Activated naive CD4-positive, alpha-beta T cell treated with anti-CD3 and anti-CD28 coated beads for 36 hours (primary cell): ENCODE data around the gene FOXP1. TPM values are rescaled to one million over a fixed set of nuclear protein-coding genes. Genes with fewer than 3 reads are reported as not detected.
"Not testable (repeated sequence)": the region's sequence is repeated elsewhere in the genome, so short reads cannot be mapped to it uniquely, and the experiment has no call there.

Source experiments
- CTCF ChIA-PET: fragments of 350-600 bp; sonication (Branson Sonifier 250); formaldehyde crosslinking; loops from one replicate; lab custom pipeline; 2021; ENCODE audit warnings: antibody characterized with exemption; lab: Charles Lee
- DNase-seq: peaks from one replicate; pipeline ENCODE4 v3.0.0-alpha.2; 2020
- H3K27ac Mint-ChIP-seq: one replicate; pipeline ENCODE4 v1.8.0; 2021; ENCODE audit warnings: mild to moderate bottlenecking, mixed read lengths
- H3K27me3 Mint-ChIP-seq: one replicate; pipeline ENCODE4 v1.8.0; 2021; ENCODE audit warnings: low read depth, mixed read lengths
- H3K36me3 Mint-ChIP-seq: one replicate; pipeline ENCODE4 v1.8.0; 2021; ENCODE audit warnings: low read depth, mixed read lengths
- H3K4me1 Mint-ChIP-seq: one replicate; pipeline ENCODE4 v1.8.0; 2021; ENCODE audit warnings: low read depth, mixed read lengths
- H3K4me3 Mint-ChIP-seq: one replicate; pipeline ENCODE4 v1.8.0; 2021; ENCODE audit warnings: mild to moderate bottlenecking, moderate library complexity, mixed read lengths
- H3K9me3 Mint-ChIP-seq: one replicate; pipeline ENCODE4 v1.8.0; 2021; ENCODE audit warnings: mixed read lengths
- intact Hi-C: fragments of 100-400 bp; cut with micrococcal nuclease; formaldehyde crosslinking; loops from one replicate; pipeline ENCODE4 v1.15.1; 2023
- total RNA-seq, 2 experiments: library from RNA; stranded (reverse); gene quantifications; one replicate each; pipeline ENCODE4 v1.2.3, GENCODE V29; 2021

Gene FOXP1
- total RNA-seq, 2 experiments from 2014 or later, result 95.2 to 97.4 TPM

GRCh38 chr3:71324224-71324623 is 259.3 kb downstream of the FOXP1 start:
- intact Hi-C loops, result loop anchor here (2.0 kb wide), 1 partner anchor 23 kb away; no protein-coding TSS in a partner anchor
- H3K27ac Mint-ChIP-seq, CTCF ChIA-PET, H3K36me3 Mint-ChIP-seq, H3K4me3 Mint-ChIP-seq, DNase-seq, H3K27me3 Mint-ChIP-seq, H3K9me3 Mint-ChIP-seq: not testable (repeated sequence)
- peaks cover 21% of the 10 kb centered on the region for H3K4me1 Mint-ChIP-seq

- H3K4me3 Mint-ChIP-seq, result no peak overlapping the region
- H3K4me1 Mint-ChIP-seq, result peaks cover 25% of the 10 kb centered on the region
- H3K36me3 Mint-ChIP-seq, result peaks cover 7% of the 10 kb centered on the region
- H3K9me3 Mint-ChIP-seq, result no peaks in the 10 kb centered on the region
- CTCF ChIA-PET, result no interaction called here
- no peak for DNase-seq
- no peaks in the 10 kb centered on the region for H3K27me3 Mint-ChIP-seq
- intact Hi-C loops, result no loop called here
- H3K27ac Mint-ChIP-seq, result no peak overlapping the region
Measured at GRCh38 chr3:71323558-71323957, 260.0 kb downstream of the FOXP1 start.

- Mint-ChIP-seq H3K27ac (no peak overlapping the region), H3K27me3 (no peaks in the 10 kb centered on the region), H3K36me3 (peaks cover 5% of the 10 kb centered on the region), H3K4me1 (peaks cover 26% of the 10 kb centered on the region), H3K9me3 (no peaks in the 10 kb centered on the region), H3K4me3 (no peak overlapping the region)
- CTCF ChIA-PET, result no interaction called here
- DNase-seq, result no peak
- intact Hi-C loops, result no loop called here
Measured at GRCh38 chr3:71322154-71322553, 261.4 kb downstream of the FOXP1 start.

GRCh38 chr3:71319771-71320170 is 263.8 kb downstream of the FOXP1 start:
- Mint-ChIP-seq H3K27ac (no peak overlapping the region), H3K36me3 (peaks cover 5% of the 10 kb centered on the region), H3K4me1 (peaks cover 42% of the 10 kb centered on the region), H3K4me3 (no peak overlapping the region), H3K9me3 (no peaks in the 10 kb centered on the region), H3K27me3 (no peaks in the 10 kb centered on the region)
- intact Hi-C loops, result no loop called here
- CTCF ChIA-PET, result no interaction called here
- no peak for DNase-seq

GRCh38 chr3:71318458-71318827 is 265.1 kb downstream of the FOXP1 start:
- peaks cover 2% of the 10 kb centered on the region for H3K36me3 Mint-ChIP-seq
- H3K9me3 Mint-ChIP-seq, result no peaks in the 10 kb centered on the region
- no peak overlapping the region for H3K27ac Mint-ChIP-seq
- no peak for DNase-seq
- no peak overlapping the region for H3K4me3 Mint-ChIP-seq
- H3K4me1 Mint-ChIP-seq, result peaks cover 46% of the 10 kb centered on the region
- no peaks in the 10 kb centered on the region for H3K27me3 Mint-ChIP-seq
- intact Hi-C loops, result no loop called here
- CTCF ChIA-PET, result no interaction called here

GRCh38 chr3:71317749-71318457 is 265.6 kb downstream of the FOXP1 start:
- peaks cover 46% of the 10 kb centered on the region for H3K4me1 Mint-ChIP-seq
- no peaks in the 10 kb centered on the region for H3K9me3 Mint-ChIP-seq
- H3K36me3 Mint-ChIP-seq, result peaks cover 2% of the 10 kb centered on the region
- CTCF ChIA-PET, result interaction anchor here (0.7 kb wide), 1 partner anchor 320 kb away, joined by 6 read pairs; no protein-coding TSS in a partner anchor
- no peak overlapping the region for H3K27ac Mint-ChIP-seq
- no peak for DNase-seq
- H3K27me3 Mint-ChIP-seq, result no peaks in the 10 kb centered on the region
- intact Hi-C loops, result no loop called here
- H3K4me3 Mint-ChIP-seq, result no peak overlapping the region

- peaks cover 2% of the 10 kb centered on the region for H3K36me3 Mint-ChIP-seq
- intact Hi-C loops, result no loop called here
- H3K4me1 Mint-ChIP-seq, result peaks cover 46% of the 10 kb centered on the region
- DNase-seq, result no peak
- H3K9me3 Mint-ChIP-seq, result no peaks in the 10 kb centered on the region
- CTCF ChIA-PET, result no interaction called here
- peak overlapping the region; percentile 69 for H3K27ac Mint-ChIP-seq
- H3K4me3 Mint-ChIP-seq, result no peak overlapping the region
- no peaks in the 10 kb centered on the region for H3K27me3 Mint-ChIP-seq
Measured at GRCh38 chr3:71317140-71317539, 266.4 kb downstream of the FOXP1 start.

GRCh38 chr3:71316066-71316777 is 267.3 kb downstream of the FOXP1 start:
- intact Hi-C loops, result no loop called here
- H3K36me3 Mint-ChIP-seq, result no peaks in the 10 kb centered on the region
- H3K9me3 Mint-ChIP-seq, result no peaks in the 10 kb centered on the region
- H3K27me3 Mint-ChIP-seq, result no peaks in the 10 kb centered on the region
- peaks cover 53% of the 10 kb centered on the region for H3K4me1 Mint-ChIP-seq
- peak; percentile 31 for DNase-seq
- H3K4me3 Mint-ChIP-seq, result no peak overlapping the region
- CTCF ChIA-PET, result no interaction called here
- H3K27ac Mint-ChIP-seq, result peak overlapping the region; percentile 57

GRCh38 chr3:71315431-71315830 is 268.1 kb downstream of the FOXP1 start:
- H3K36me3 Mint-ChIP-seq, result no peaks in the 10 kb centered on the region
- intact Hi-C loops, result no loop called here
- DNase-seq, result no peak
- CTCF ChIA-PET, result no interaction called here
- H3K27me3 Mint-ChIP-seq, result no peaks in the 10 kb centered on the region
- no peaks in the 10 kb centered on the region for H3K9me3 Mint-ChIP-seq
- peaks cover 59% of the 10 kb centered on the region for H3K4me1 Mint-ChIP-seq
- no peak overlapping the region for H3K27ac Mint-ChIP-seq
- no peak overlapping the region for H3K4me3 Mint-ChIP-seq

GRCh38 chr3:71313844-71314243 is 269.7 kb downstream of the FOXP1 start:
- Mint-ChIP-seq H3K4me3 (no peak overlapping the region), H3K4me1 (peaks cover 72% of the 10 kb centered on the region), H3K27ac (no peak overlapping the region), H3K27me3 (no peaks in the 10 kb centered on the region), H3K9me3 (no peaks in the 10 kb centered on the region), H3K36me3 (no peaks in the 10 kb centered on the region)
- intact Hi-C loops, result no loop called here
- no peak for DNase-seq
- CTCF ChIA-PET, result interaction anchor here (0.6 to 1.0 kb wide), 3 partner anchors 24 to 266 kb away, joined by 3 to 4 read pairs (median 4); no protein-coding TSS in a partner anchor

- no peaks in the 10 kb centered on the region for H3K27me3 Mint-ChIP-seq
- no peak overlapping the region for H3K4me3 Mint-ChIP-seq
Measured at GRCh38 chr3:71312461-71312860, 271.1 kb downstream of the FOXP1 start.

GRCh38 chr3:71311661-71312046 is 271.9 kb downstream of the FOXP1 start:
- H3K9me3 Mint-ChIP-seq, result no peaks in the 10 kb centered on the region
- H3K36me3 Mint-ChIP-seq, result no peaks in the 10 kb centered on the region
- DNase-seq, result no peak
- H3K4me1 Mint-ChIP-seq, result peaks cover 73% of the 10 kb centered on the region
- intact Hi-C loops, result no loop called here
- peak overlapping the region; percentile 1 for H3K27ac Mint-ChIP-seq
- no peak overlapping the region for H3K4me3 Mint-ChIP-seq
- CTCF ChIA-PET, result interaction anchor here (0.6 to 1.5 kb wide), 6 partner anchors 9 to 370 kb away, joined by 3 to 5 read pairs (median 3); no protein-coding TSS in a partner anchor
- H3K27me3 Mint-ChIP-seq, result no peaks in the 10 kb centered on the region

More at GRCh38 chr3:71312461-71312860, 271.1 kb downstream of the FOXP1 start:
- peaks cover 74% of the 10 kb centered on the region for H3K4me1 Mint-ChIP-seq
- peak overlapping the region; percentile 24 for H3K27ac Mint-ChIP-seq
- intact Hi-C loops, result no loop called here
- H3K9me3 Mint-ChIP-seq, result no peaks in the 10 kb centered on the region
- CTCF ChIA-PET, result interaction anchor here (0.6 to 1.5 kb wide), 5 partner anchors 31 to 369 kb away, joined by 3 to 5 read pairs (median 3); no protein-coding TSS in a partner anchor
- H3K36me3 Mint-ChIP-seq, result no peaks in the 10 kb centered on the region
- no peak for DNase-seq
